Measurements from ENCODE around the gene LRRC41.
A peak's percentile ranks its signal among the peaks of the same experiment; 100 is the strongest.
"Not testable (repeated sequence)": the region's sequence is repeated elsewhere in the genome, so short reads cannot be mapped to it uniquely, and the experiment has no call there.

LRRC41 gene

GRCh38 chr1:46342677-46343350, 39.4 kb upstream of the LRRC41 start:
- in situ Hi-C loops (cut with HindIII; ENCODE audit: low sequenced_read_pairs): no loop called here
- TF ChIP-seq CTCF (IDR thresholded peaks at IDR 0.05; ENCODE audit: low read depth, low read length, missing control alignments): no peak
- no peak overlapping the region for H3K4me3 ChIP-seq (ENCODE audit: low read depth, low read length)
- no peak for DNase-seq (ENCODE audit: low read depth)

GRCh38 chr1:46342084-46342656, 38.8 kb upstream of the LRRC41 start:
- TF ChIP-seq CTCF (IDR thresholded peaks at IDR 0.05; ENCODE audit: low read depth, low read length, missing control alignments): peak; percentile 49
- no peak overlapping the region for H3K4me3 ChIP-seq (ENCODE audit: low read depth, low read length)
- in situ Hi-C loops (cut with HindIII; ENCODE audit: low sequenced_read_pairs): no loop called here
- DNase-seq (ENCODE audit: low read depth): peak; percentile 36

- DNase-seq (ENCODE audit: low read depth): no peak
- TF ChIP-seq CTCF (IDR thresholded peaks at IDR 0.05; ENCODE audit: low read depth, low read length, missing control alignments): no peak
- peak overlapping the region; percentile 84 for H3K4me3 ChIP-seq (ENCODE audit: low read depth, low read length)
- in situ Hi-C loops (cut with HindIII; ENCODE audit: low sequenced_read_pairs): no loop called here
Observed at GRCh38 chr1:46341222-46342083, 38.0 kb upstream of the LRRC41 start.

- in situ Hi-C loops (cut with HindIII; ENCODE audit: low sequenced_read_pairs): no loop called here
- peak; percentile 72 for TF ChIP-seq CTCF (IDR thresholded peaks at IDR 0.05; ENCODE audit: low read depth, low read length, missing control alignments)
- peak; percentile 86 for DNase-seq (ENCODE audit: low read depth)
- H3K4me3 ChIP-seq (ENCODE audit: low read depth, low read length): peak within 1 kb of the TSS; percentile 84
Observed at GRCh38 chr1:46340404-46341221, 37.2 kb upstream of the LRRC41 start, which contains the start of gene NSUN4. NSUN4 (plus strand) TSS chr1:46340807; CDS start chr1:46340827, 20 bp downstream.

GRCh38 chr1:46337409-46337808, 34.0 kb upstream of the LRRC41 start:
- H3K4me3 ChIP-seq (ENCODE audit: low read depth, low read length); DNase-seq (ENCODE audit: low read depth); in situ Hi-C loops (cut with HindIII; ENCODE audit: low sequenced_read_pairs): not testable (repeated sequence)

- H3K4me3 ChIP-seq (ENCODE audit: low read depth, low read length): no peak overlapping the region
- in situ Hi-C loops (cut with HindIII; ENCODE audit: low sequenced_read_pairs): no loop called here
- TF ChIP-seq CTCF (IDR thresholded peaks at IDR 0.05; ENCODE audit: low read depth, low read length, missing control alignments): no peak
- DNase-seq (ENCODE audit: low read depth): no peak
Observed at GRCh38 chr1:46335081-46335480, 31.7 kb upstream of the LRRC41 start.

Data from astrocyte of the cerebellum (primary cell).